IMR-90 (cell line): Measurements from ENCODE around the gene SEPTIN8. TPM values are rescaled to one million over a fixed set of nuclear protein-coding genes. Genes with fewer than 3 reads are reported as not detected.

ENCODE experiments used
- ATAC-seq: fragments of 200-7000 bp; cut with Tn5 transposase; 2 replicates; pipeline ENCODE4 v1.9.1; 2020; ENCODE audit warnings: low read depth, mild to moderate bottlenecking, moderate library complexity
- BruUV-seq: library from RNA; stranded (reverse); fragments of 400-500 nt; replicated peaks from 2 replicates; lab custom pipeline; 2021; lab: Mats Ljungman, UMichigan
- CTCF ChIA-PET: fragments of 300-600 bp; formaldehyde crosslinking; extraction: SDS; loops from one replicate; lab custom pipeline; 2021; ENCODE audit warnings: antibody characterized with exemption; lab: Yijun Ruan, JAX
- POLR2A ChIA-PET: fragments of 300-600 bp; sonication (Branson Sonifier 250); formaldehyde crosslinking; loops from one replicate; lab custom pipeline; 2022; ENCODE audit warnings: antibody characterized with exemption; ENCODE audit not compliant: unreplicated experiment; lab: Charles Lee
- DNase-seq: peaks from one replicate; pipeline ENCODE4 v3.0.0; 2013
- H2AFZ ChIP-seq: replicated peaks from 2 replicates; pipeline ENCODE3; 2013; ENCODE audit warnings: low read length, mild to moderate bottlenecking; ENCODE audit not compliant: poor library complexity
- H2AK5ac ChIP-seq: 2 replicates; pipeline ENCODE4 v1.6.1; 2013; ENCODE audit warnings: low read depth, low read length, inconsistent platforms
- H2AK9ac ChIP-seq: replicated peaks from 2 replicates; pipeline ENCODE3; 2013; ENCODE audit warnings: mild to moderate bottlenecking, low read depth, low read length, moderate library complexity; ENCODE audit not compliant: poor library complexity
- H2BK120ac ChIP-seq: 2 replicates; pipeline ENCODE4 v1.6.1; 2013; ENCODE audit warnings: low read depth, low read length, inconsistent platforms
- H2BK15ac ChIP-seq: 3 replicates; pipeline ENCODE4 v1.6.1; 2013; ENCODE audit warnings: low read depth, low read length, inconsistent platforms
- H2BK20ac ChIP-seq: 2 replicates; pipeline ENCODE4 v1.6.1; 2013; ENCODE audit warnings: low read depth, mild to moderate bottlenecking, inconsistent platforms, low read length, moderate library complexity
- H2BK5ac ChIP-seq: 2 replicates; pipeline ENCODE4 v1.6.1; 2013; ENCODE audit warnings: mild to moderate bottlenecking, low read depth, low read length, inconsistent platforms; ENCODE audit not compliant: poor library complexity, severe bottlenecking
- H3K14ac ChIP-seq: replicated peaks from 2 replicates; pipeline ENCODE4 v1.6.1; 2013; ENCODE audit warnings: low read depth, low read length, inconsistent platforms
- H3K18ac ChIP-seq: 2 replicates; pipeline ENCODE4 v1.6.1; 2013; ENCODE audit warnings: low read depth, low read length, control low read depth
- H3K23ac ChIP-seq: 2 replicates; pipeline ENCODE4 v1.6.1; 2013; ENCODE audit warnings: low read depth, low read length, inconsistent platforms
- H3K27ac ChIP-seq: 2 replicates; pipeline ENCODE4 v1.5.1; 2013; ENCODE audit warnings: mild to moderate bottlenecking, control low read depth, low read length; ENCODE audit not compliant: insufficient read depth
- H3K27me3 ChIP-seq: 2 replicates; pipeline ENCODE4 v1.6.1; 2013; ENCODE audit warnings: low read length; ENCODE audit not compliant: control insufficient read depth, insufficient read depth
- H3K36me3 ChIP-seq: 2 replicates; pipeline ENCODE4 v1.6.1; 2013; ENCODE audit warnings: low read length, mixed read lengths; ENCODE audit not compliant: control insufficient read depth, insufficient read depth
- H3K4ac ChIP-seq: 2 replicates; pipeline ENCODE4 v1.6.1; 2013; ENCODE audit warnings: low read depth, low read length, inconsistent platforms
- H3K4me1 ChIP-seq: 2 replicates; pipeline ENCODE4 v1.6.1; 2013; ENCODE audit warnings: low read length, mixed read lengths; ENCODE audit not compliant: control insufficient read depth, insufficient read depth
- H3K4me2 ChIP-seq: 2 replicates; pipeline ENCODE4 v1.6.1; 2013; ENCODE audit warnings: low read depth, mild to moderate bottlenecking, control low read depth, low read length, moderate library complexity
- H3K4me3 ChIP-seq: 2 replicates; pipeline ENCODE4 v1.5.1; 2013; ENCODE audit warnings: low read depth, mild to moderate bottlenecking, control low read depth, low read length, moderate library complexity; ENCODE audit not compliant: insufficient read depth
- H3K56ac ChIP-seq: 2 replicates; pipeline ENCODE4 v1.6.1; 2013; ENCODE audit warnings: low read length, inconsistent platforms; ENCODE audit not compliant: insufficient read depth; ENCODE audit errors: extremely low read depth
- H3K79me1 ChIP-seq, 2 experiments: 2 replicates each; pipeline ENCODE4 v1.6.1; 2013; ENCODE audit warnings: low read length in 2 of 2, inconsistent platforms in 1 of 2, low read depth in 1 of 2
- H3K9ac ChIP-seq: 2 replicates; pipeline ENCODE4 v1.6.1; 2013; ENCODE audit warnings: low read depth, low read length, control low read depth
- H3K9me1 ChIP-seq: 2 replicates; pipeline ENCODE4 v1.6.1; 2013; ENCODE audit warnings: low read length, inconsistent platforms; ENCODE audit not compliant: insufficient read depth
- H3K9me3 ChIP-seq: 2 replicates; pipeline ENCODE4 v1.6.1; 2013; ENCODE audit warnings: low read length; ENCODE audit not compliant: control insufficient read depth, insufficient read depth
- H4K20me1 ChIP-seq: 2 replicates; pipeline ENCODE4 v1.6.1; 2013; ENCODE audit warnings: low read length, inconsistent platforms; ENCODE audit not compliant: insufficient read depth
- H4K5ac ChIP-seq: 2 replicates; pipeline ENCODE4 v1.6.1; 2013; ENCODE audit warnings: mild to moderate bottlenecking, low read depth, low read length, control low read depth
- H4K8ac ChIP-seq, 2 experiments: 2 replicates each; pipeline ENCODE4 v1.6.1; 2013; ENCODE audit warnings: low read depth in 2 of 2, low read length in 2 of 2, control low read depth in 1 of 2, inconsistent platforms in 1 of 2
- H4K91ac ChIP-seq: 2 replicates; pipeline ENCODE4 v1.6.1; 2013; ENCODE audit warnings: low read depth, low read length, inconsistent platforms; ENCODE audit not compliant: insufficient read depth
- CTCF ChIP-seq: conservative IDR thresholded peaks from 2 replicates; pipeline ENCODE4 v1.5.1; 2012; ENCODE audit warnings: mild to moderate bottlenecking, low read depth, low read length, improper control_type of control experiment
- RAD21 ChIP-seq: IDR thresholded peaks from 2 replicates; pipeline ENCODE4 v1.6.1; 2012; ENCODE audit warnings: low read length, improper control_type of control experiment
- SMC3 ChIP-seq: fragments of 150-350 bp; IDR thresholded peaks from 2 replicates; pipeline ENCODE4 v1.6.1; 2016; ENCODE audit warnings: low read depth, mild to moderate bottlenecking, antibody characterized with exemption, low read length, moderate library complexity
- WGBS, 2 experiments: methylation state at CpG; one replicate each; pipeline versions ENCODE4 v1.1.5 to v1.1.7; 2013; ENCODE audit warnings: missing lambda C conversion rate in 2 of 2; ENCODE audit not compliant: insufficient read length in 1 of 2; ENCODE audit errors: extremely low coverage in 2 of 2; 5-methylcytosine and 5-hydroxymethylcytosine counted together
- dilution Hi-C: fragments of 300-500 bp; cut with HindIII; formaldehyde crosslinking; loops from one replicate; pipeline ENCODE4 v1.14.3; 2018; ENCODE audit warnings: low sequenced_read_pairs; ENCODE audit not compliant: unreplicated experiment
- in situ Hi-C: fragments of 300-500 bp; cut with MboI; formaldehyde crosslinking; loops from 3 replicates; pipeline ENCODE4 v1.14.3; 2019; ENCODE audit warnings: low sequenced_read_pairs, inconsistent platforms, mixed read lengths
- intact Hi-C: fragments of 100-400 bp; cut with micrococcal nuclease; formaldehyde crosslinking; loops from 2 replicates; pipeline ENCODE4 v1.10.0; 2022
- polyA plus RNA-seq, 3 experiments: library from polyadenylated mRNA; depleted of rRNA; stranded (reverse); fragments of >200 nt; gene quantifications; 2 replicates each; pipeline ENCODE4 v1.2.3, GENCODE V29; 2012; ENCODE audit warnings: low replicate concordance in 1 of 3
- total RNA-seq: library from RNA; depleted of rRNA; stranded (reverse); fragments of >200 nt; gene quantifications from 2 replicates; pipeline ENCODE4 v1.2.3, GENCODE V29; 2012
- TF ChIP-seq, protein P1 (sequence below): fragments of 150-350 bp; IDR thresholded peaks from 2 replicates; pipeline ENCODE4 v1.6.1; 2016; ENCODE audit warnings: low read depth, mild to moderate bottlenecking, low read length, moderate library complexity, borderline replicate concordance

The SEPTIN8 gene
- total and polyA plus RNA-seq, 2 of the 4 experiments (the other 2 are of a cell fraction) = 56.2 to 67.2 TPM

DNA sequence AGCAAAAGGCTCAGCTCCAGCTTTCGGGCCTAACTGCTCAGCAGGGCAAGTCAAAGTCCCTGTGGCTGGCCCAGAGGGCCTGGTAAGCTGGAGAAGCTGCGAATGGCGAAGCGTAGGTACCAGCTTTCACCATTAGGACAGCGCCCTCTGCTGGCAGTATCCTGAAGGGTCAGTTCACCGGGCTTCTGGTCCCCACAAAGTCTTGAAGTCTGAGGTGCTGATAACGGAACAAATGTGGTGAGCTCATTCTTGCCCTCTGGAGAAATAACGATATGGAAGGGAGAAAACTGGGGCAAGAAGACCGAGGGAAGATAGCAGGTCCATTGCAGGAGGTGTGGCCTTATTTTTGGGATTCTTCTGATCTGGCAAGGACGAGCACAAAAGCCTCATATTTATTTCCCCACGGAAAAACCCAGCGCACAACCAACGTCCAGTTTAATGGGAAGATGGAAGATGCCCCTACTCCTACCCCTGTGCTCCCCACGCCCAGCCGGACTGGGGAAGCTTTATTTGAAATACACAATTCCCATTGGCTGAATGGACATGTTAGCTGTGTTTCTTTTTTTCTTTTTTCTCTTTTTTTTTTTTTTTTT lies 43.2 kb upstream of the SEPTIN8 start:
- Histone ChIP-seq H2BK120ac (peak overlapping the region; percentile 71; the same call in 1 of the 2 replicates), H3K14ac (no peak overlapping the region), H2AK5ac (no peak overlapping the region), H4K8ac (peak overlapping the region in 1 of 2 experiments; percentile 83; a peak in 1 of 4 replicates), H3K9ac (peak overlapping the region; percentile 9; the same call in 1 of the 2 replicates), H3K27ac (peak overlapping the region; percentile 5; the same call in 1 of the 2 replicates), H4K5ac (peak overlapping the region; percentile 39; the same call in 1 of the 2 replicates), H3K79me1 (no peaks in the 10 kb centered on the region), H2BK5ac (no peak overlapping the region), H3K9me1 (no peaks in the 10 kb centered on the region), H2BK20ac (no peak overlapping the region), H4K91ac (peak overlapping the region; percentile 89), H3K27me3 (no peaks in the 10 kb centered on the region), H3K9me3 (no peaks in the 10 kb centered on the region), H3K4ac (peak overlapping the region; percentile 71), H3K4me3 (no peak overlapping the region), H3K4me1 (peaks cover 8% of the 10 kb centered on the region), H3K18ac (no peak overlapping the region), H2AFZ (peak overlapping the region; percentile 91), H3K4me2 (no peak overlapping the region), H2BK15ac (no peak overlapping the region), H3K56ac (no peak overlapping the region), H3K36me3 (peaks cover 6% of the 10 kb centered on the region; the same call in 1 of the 2 replicates), H4K20me1 (no peaks in the 10 kb centered on the region), H3K23ac (no peak overlapping the region), H2AK9ac (peak overlapping the region; percentile 90)
- ChIA-PET CTCF (interaction anchor here (0.6 to 2.7 kb wide), 15 partner anchors 8 to 142 kb away, joined by 3 to 22 read pairs (median 3); partner anchors contain the start of gene KIF3A), POLR2A (interaction anchor here (0.6 to 0.7 kb wide), 2 partner anchors 8 to 53 kb away, joined by 5 to 10 read pairs; no protein-coding TSS in a partner anchor)
- in situ Hi-C loops = no loop called here
- dilution Hi-C loops = no loop called here
- TF ChIP-seq SMC3 (peak; percentile 90), RAD21 (peak; percentile 92), CTCF (peak; percentile 90)
- TF ChIP-seq, protein P1, sequence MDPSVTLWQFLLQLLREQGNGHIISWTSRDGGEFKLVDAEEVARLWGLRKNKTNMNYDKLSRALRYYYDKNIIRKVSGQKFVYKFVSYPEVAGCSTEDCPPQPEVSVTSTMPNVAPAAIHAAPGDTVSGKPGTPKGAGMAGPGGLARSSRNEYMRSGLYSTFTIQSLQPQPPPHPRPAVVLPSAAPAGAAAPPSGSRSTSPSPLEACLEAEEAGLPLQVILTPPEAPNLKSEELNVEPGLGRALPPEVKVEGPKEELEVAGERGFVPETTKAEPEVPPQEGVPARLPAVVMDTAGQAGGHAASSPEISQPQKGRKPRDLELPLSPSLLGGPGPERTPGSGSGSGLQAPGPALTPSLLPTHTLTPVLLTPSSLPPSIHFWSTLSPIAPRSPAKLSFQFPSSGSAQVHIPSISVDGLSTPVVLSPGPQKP = no peak
- intact Hi-C loops = loop anchor here (1.0 to 5.0 kb wide), 6 partner anchors 43 to 435 kb away; partner anchors contain the start of gene SEPTIN8
- no TSS peak for BruUV-seq
- WGBS, 2 experiments = 5% methylated on average over 7 of the region's 15 CpGs; no CpG with 5 or more reads in 1 of the 2 experiments
- peak; percentile 90 for DNase-seq
- ATAC-seq = peak; percentile 71
